DMS 273 treated with DMSO at 0.1 percent for 48 hours (cell line): Measurements from ENCODE around the gene TEX22.

ENCODE experiments used
- DNase-seq: peaks from one replicate; lab custom pipeline; 2025; lab: John Stamatoyannopoulos, UW

Gene TEX22

DNA sequence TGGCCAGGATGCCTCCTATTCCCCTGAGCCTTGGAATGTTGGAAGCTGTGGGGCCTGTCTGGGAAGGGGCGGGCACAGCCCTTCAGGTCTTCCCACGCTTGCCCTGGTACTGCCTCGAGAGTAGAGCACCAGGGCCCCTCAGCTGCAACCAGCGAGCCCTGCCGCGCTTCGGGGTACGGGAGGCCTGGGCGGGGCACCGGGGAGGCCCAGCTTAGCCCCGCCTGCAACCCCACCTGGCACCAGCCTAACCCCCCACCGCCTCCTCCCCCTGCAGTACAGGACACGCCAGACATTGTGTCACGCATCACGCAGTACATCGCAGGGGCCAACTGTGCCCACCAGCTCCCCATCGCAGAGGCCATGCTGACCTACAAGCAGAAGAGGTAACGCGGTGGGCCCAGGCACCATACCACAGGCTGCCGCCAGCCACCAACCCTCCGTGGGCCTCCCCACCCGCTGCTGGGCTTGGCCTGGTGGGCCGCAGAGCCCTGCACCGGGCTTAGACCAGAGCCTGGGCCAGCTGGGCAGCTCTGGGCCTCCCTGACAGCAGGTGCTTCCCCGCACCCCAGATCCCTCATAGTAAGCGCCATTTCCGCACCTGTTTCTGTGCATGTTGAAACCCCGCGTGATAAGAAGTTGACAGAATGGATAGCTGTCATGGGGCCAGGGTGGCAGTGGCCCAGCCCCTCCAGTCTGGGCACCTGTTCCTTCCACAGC is 13.6 kb upstream of the TEX22 start:
- DNase-seq = no peak

DNA sequence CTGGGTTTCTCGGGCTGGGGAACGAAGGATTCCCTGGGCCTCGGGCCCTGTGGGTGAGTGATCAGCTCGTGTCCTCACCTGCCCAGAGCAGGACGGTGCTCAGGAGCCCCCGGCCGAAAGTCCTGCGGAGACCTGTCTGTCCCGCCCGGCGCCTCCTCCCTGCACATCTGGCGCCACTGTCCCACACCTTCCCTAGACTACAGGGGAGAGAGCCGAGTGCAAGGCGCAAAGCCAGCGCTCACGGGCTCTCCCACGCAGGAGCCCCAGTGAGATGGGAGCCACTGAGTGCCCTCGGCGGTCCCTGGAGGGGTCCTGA is 13.1 kb upstream of the TEX22 start:
- no peak for DNase-seq

DNA sequence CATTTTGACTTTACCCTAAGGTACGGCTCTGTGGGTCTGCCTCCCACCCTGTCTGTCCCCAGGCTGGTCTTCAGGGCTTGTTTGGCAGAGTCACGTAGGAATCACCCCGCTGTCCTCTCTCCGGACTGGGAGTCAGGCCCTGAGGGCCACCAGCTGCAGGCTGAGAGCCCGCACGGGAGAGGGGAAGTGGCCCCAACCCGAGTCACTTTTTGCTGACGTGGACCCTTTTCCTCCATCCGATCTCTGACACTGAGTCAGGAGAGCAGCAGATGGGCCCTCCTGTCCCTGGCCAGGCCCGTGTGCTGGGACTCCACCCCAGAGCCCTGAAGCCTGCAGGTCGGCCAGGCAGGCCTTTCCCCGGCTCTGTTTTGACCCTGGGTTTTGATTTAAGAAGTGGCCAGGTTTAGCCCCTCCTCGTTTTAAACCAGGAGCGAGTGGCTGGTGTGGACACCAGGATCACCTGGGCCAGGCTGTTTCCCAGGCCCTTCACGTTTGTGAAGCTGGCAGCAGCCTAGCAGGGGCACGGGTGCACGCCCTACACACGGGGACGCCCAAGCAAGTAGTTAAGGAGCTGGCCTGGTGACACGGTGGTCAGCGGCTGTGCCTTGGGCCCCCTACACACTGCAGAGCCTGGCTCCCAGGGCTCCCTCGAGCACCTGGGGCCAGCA is 12.5 kb upstream of the TEX22 start:
- DNase-seq = no peak

DNA sequence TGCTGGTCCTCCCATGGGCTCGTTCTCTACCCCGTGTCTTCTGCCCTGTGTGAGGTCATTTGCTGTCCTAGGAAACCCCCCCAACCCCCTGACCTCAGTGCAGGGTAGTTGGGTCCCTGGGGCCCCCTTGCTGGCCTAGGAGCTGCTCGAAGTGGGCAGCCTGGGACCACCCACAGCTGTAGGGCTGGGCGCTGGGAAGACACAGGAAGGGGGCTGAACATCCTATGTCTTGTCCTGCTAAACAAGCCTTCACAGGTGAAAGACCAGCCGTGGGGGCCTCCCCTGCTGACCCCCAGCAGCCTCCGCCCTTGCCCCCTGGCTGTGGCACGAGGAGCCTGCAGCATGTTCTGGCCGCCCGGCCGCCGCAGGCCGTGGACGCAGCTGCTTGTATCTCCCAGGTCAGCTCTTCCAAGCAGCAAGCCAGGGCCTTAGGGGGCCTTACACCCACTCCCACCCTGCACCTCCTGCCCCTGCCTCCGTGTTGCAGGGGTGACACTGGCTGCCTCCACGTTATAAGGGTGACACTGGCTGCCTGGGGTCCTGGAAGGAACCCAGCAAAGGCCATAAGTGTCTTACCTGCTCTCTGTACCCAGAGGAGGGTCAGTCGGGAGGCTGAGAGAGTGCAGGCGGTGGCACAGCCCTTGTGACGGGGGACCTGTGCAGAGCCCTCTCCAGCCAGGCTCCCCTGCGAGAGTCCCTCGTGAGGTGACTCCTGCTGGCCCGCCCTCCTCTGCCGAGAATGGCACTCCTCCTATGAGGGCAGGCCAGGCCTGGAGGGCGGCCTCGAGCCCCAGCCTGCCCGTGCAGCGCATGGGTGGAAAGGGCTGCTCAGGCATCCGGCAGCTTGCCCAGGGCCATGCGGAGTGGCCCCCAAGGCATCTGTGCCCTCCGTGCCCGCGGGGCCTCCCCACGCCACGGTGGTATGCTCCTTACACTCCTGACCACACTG is 11.5 kb upstream of the TEX22 start:
- no peak for DNase-seq

DNA sequence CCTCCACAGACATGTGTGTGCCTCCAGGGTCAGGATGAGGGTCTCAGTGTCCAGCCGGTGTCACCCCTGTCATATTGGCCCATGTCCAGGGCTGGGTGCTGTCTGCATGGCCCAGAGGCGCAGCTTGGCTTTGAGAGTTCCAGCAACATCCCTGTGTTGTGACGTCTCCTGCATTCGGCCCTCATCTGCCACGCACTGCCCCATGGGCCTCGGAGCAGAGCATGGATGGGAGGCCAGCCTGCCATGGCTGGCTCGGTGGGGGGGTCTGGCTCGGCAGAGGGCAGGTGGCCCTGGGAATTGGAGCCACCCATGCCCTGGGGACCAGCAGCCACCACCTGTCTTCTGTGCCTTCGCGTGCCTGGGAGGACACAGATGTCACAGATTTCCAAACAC is 10.8 kb upstream of the TEX22 start:
- DNase-seq = no peak

DNA sequence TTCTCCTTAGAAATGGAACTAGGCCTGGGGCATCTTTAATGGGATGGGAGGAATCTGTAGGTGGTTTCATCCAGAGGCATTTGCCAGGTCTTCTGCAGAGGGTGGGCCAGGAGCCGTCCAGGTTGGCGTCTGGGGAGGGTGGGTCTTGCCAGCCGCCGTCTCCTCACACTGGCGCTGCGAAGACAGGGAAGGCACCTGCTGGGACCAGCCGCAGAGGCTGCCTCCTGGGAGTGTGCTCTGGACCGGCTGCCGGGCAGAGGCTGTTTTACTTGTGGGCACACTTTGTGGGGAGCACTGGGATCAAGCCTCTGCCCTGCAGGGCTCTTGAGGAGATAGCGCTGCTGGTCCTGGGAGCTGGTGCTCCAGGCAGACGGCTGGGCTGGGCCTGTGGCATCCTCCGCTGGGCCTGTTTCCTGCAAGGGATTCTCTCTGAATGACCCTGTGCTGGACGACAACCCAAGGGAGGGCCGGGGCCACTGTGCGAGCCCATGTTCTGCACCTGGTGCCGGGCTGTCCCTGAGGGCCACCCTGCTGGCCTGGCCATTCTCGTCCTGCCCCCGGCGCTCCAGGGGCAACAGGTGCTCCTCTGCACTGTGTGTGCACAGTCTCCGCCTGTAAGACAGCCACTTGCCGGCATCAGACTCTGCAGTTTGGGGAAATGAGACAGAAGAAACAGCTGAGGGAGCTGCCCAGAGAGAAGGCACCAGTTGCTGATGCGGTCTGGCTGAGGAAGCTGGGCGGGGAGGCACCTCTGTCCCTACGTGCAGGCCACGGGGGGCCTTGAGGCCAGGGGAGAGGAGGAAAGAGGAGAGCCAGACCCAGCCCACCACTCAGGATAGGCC is 10.0 kb upstream of the TEX22 start:
- DNase-seq = no peak

DNA sequence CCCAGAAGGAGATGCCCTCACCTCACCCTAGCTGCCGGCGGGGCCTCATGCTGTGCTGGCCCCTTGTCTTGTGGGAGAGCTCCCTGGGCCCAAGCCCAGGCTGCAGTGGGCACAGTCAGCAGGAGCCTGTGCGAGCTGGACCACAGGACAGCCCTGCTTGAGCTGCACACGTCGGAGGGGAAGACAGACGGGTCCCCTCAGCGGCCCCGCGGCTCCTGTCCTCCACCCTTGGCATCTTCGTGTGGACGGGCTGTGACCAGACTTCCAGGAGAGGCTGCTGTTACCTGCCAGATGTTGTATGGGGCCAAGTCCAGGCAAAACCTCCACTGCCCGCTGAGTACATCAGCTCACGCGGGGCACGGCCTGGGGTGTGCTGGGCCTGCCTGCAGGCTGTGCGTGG is 9.4 kb upstream of the TEX22 start:
- no peak for DNase-seq

DNA sequence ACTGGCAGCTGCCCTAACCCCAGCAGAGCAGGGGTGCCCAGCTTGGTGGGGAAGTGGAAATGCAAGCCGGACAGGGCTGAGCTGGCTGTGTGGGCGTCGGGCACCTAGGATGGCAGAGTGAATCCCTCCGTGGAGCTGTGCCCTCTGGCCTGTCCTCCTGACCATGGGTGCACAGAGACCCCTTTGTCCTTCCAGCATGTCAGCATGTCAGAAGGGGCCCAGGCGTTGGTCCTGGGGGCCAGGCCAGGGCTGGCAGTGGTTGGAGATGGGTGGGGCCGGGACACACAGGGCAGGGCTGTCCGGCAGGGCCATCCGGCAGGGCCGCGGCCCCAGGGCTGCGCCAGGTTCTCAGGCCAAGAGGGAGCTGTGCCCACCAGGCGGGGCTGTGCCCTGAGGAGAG is 8.8 kb upstream of the TEX22 start:
- no peak for DNase-seq

DNA sequence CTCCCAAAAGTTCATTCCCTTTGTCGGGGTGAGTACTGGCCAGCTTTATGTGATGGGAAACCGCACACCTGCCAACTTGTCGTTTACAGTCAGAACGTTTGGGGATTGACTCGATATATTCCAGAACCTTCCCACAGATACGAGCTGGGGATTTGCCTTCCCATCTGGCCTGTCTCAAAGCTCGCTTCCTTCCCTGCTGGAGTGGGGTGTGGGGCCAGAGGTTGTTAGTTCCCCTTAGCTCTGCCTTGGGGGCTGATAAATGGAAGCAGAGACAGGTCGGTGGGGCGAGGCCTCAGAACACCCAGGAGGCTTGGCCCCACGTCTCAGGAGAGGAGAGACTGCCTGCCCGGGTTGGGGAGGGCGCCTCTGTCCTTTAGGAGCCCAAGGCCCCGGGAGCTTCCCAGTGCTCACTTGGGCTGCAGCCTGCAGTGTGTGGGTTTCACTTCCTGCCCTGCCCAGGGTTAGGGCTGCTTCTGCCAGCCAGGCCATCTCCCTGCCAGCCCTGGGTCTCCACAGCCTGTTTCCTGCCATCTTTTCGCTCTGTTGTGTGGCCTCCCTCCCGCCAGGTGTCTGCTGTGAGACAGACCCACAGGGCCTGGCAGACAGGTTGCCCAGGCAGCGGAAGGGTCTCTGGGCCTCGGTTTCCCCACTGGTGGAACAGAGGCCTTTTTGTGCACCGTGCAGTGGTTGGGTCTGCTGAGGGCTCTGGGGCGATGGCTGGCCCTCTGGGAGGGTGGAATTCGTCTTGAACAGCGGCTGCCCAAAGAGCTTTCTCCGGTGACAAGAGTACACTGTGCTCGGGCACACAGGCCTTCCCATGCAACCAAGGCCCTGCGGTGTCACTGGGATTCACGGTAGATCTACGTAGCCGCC is 8.1 kb upstream of the TEX22 start:
- DNase-seq = no peak

DNA sequence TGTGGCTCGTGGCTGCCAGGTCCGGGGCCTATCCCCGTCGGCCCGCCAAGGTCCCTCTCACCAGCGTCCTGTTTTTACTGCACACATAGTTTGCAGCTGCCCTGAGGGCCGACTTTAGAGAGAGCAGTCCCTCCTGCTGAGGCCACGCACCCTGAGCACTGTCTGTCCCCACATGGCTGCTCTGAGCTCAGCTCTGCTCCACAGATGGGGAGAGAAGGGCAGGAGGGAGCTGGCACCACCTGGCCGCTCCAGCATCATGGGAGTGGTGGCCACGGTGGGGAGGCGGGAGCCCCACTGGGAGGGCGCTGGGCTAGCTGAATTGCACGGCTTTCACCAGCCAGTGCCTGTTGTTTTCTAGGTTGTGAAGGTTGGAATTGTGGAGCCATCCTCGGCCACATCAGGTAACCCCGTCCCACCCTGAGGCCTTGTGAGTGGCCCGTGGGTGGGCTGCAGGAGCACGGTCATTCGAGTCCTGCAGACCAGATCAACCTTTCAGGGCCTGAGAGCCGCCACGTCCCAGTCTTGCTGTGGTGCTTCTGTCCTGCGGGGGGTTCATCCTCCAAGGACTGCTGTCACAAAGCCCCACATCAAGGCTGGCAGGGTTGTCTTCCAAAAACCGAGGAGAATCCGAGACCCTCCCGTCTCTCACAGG is 7.4 kb upstream of the TEX22 start:
- DNase-seq = no peak

DNA sequence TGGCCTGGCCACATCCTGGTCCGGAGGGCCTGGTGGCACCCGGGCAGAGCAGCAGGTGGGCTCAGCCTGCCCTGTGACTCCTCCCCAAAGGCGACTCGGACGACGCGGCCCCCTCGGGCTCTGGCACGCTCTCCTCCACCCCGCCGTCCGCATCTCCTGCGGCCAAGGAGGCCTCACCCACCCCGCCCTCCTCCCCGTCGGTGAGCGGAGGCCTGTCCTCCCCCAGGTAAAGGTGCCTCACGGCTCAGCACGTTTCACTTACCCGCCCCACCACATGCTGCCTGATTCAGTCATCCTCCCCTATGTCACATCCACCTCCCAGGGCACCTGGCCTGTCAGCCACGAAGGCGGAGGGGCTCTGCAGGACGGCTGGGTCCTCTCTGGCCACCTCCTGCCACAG is 6.8 kb upstream of the TEX22 start:
- DNase-seq = no peak

DNA sequence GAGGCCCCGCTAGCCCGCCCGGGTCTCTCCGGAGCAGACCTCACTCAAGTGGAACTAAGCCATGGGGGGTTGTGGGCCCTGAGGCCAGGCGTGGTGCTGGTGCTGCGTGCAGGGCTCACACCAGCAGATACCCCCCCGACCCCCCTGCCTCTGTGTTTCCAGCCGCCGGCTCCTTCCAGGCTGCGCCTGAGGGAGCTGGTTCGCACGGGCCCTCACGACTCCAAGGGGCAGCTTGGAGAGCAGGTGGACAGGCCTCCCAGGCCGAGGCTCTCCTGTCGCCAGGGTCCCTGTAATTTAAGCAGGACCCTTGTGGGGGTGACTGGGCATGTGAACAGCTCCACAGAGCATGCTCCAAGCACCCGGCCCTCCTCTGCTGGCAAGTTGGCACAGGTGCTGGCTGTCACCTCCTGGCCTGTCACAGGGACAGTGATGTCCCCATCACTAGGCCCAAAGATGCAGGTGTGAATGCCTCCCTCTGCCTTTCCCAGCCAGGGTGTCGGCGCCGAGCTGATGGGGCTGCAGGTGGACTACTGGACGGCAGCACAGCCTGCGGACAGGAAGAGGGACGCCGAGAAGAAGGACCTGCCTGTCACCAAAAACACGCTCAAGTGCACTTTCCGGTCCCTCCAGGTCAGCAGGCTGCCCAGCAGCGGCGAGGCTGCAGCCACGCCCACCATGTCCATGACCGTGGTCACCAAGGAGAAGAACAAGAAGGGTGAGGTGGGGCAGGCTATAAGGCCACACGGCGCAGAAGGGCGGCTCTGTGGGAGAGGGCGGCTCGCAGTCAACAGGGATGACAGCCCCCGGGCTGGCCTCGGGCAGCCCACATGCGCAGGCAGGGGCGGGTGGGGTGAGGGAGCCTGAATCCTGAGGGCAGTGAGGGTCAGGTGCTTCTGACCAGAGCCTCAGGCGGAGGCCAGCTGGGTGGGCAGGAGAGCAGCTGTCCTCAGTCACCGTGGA is 5.9 kb upstream of the TEX22 start:
- no peak for DNase-seq

DNA sequence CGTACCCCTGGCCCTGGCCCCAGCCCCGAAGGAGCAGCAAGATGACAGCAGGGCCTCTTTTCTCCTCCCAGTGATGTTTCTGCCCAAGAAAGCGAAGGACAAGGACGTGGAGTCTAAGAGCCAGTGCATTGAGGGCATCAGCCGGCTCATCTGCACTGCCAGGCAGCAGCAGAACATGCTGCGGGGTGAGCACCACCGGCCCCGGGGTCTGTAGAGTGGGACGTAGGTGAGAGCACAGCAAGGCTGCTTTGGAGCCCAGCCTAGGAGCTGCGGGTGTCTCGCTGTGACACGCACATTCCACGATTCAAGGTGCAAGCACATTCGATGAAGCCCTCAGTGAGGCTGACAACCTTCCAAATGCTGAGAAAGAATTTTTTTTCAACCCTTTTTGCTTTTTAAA is 5.2 kb upstream of the TEX22 start:
- DNase-seq = no peak

DNA sequence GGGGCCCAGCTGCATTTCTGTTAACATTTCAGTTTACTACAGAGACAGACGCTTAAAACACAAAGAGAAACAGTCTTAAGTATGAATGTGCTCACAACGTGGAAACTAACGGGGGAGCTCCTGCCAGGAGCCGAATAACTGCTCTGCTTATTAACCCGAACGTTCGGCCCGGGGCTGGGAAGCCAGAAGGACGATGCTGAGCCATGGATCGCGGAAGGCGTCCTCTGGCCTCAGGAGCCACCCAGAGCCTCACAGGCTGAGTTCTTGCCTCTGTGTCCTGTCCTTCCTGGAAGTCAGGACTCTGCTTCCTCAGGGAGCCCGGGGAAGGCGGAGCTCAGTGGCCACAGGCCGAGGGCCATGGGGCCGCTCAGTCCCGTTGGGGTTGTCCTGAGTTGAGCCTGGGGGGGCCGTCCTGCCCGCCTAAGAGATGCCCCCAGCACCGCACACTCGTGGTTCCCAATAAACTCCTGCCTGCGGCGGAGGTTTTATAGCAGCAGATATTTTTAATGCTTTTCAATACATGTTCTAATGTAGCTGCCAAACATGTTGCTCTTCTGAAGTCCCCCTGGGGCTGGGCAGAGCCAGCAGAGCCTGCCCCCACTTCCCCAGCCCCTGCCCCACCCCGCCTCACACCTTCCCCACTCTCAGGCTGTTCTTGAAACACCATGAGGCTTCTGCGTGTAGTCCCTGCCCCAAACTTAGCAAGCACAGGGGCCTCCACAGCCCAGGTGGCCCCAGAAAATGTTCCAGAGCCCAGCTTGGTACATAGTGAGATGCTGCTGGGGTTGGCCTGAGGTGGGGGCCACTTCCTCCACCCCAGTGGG is 3.4 kb upstream of the TEX22 start:
- DNase-seq = no peak

DNA sequence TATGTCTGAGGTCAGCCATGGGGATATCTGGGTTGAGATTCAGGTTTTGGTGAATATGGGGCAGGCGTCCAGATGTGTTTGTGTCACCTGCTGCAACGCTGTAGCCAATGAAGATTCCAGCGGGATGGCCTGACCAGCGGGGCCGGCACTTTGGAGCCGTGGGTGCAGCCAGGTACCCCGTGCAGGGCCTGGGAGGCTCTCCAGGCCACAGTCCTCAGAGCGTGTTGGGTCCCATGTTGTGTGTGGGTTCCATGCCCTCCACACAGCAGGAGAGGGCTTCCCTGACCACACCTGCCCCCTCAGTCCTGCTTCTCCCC is 2.8 kb upstream of the TEX22 start:
- no peak for DNase-seq

DNA sequence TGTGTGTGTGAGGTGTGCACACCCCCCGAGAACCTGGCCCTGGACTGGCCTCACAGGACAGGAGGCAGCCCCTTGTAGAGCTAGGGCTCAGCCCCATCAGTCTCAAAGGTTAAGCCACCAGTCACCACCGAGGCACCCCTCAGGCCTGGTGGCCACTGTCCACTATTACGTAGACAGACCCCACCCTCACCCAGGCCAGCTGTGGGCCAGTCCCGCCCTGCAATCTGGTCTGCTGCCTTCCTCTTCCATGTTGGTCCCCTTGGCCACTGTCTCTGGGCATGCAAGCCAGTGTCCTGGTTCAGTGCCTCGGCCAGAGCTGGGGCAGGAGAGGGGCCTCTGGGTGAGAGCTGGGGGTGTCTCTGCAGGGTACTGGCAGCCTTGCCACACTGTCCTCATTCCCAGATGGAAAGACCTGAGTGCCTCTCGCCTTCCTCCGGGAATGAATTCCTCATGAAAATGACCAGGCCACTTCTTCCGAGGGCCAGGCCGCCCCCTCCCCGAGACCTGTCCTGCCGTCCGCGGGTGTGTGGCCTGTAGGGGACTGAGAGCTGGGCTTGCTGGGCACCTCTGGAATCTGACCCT is 897 bp upstream of the TEX22 start:
- no peak for DNase-seq

DNA sequence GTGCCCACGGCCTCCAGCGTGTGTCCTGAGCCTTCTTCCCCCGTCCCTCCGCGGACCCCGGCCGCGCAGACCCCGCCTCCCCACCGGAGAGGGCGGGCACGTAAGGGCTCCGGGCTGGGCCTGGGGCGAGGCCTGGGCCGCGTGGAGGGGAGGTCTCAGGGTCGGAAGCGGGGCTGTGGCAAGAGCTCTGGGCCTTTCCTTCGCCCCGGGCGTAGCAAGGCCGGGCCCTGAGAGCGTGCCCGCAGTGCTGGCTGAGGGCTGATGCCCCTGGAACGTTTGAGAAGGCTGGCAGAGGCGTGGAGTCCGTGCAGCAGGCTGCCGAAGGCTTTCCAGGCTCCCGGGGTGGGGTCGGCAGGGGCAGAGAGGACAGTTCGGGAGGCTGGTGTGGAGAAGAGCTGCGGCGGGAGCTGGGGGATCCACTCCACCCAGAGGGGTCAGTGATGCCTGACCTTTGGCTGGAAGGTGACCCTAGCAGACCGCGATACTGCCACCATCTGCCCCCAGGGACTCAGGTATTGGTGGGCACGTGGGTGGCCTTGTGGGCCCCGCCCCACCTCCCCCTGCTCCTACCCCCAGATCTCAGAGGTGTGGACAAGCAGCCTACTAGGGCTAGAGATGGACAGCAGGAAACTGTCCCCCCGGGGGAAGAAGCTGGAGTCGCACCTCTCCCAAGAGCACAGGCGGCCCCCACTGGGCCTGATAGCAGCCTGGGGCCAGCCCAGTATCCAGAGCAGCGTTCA is 558 bp downstream of the TEX22 start:
- DNase-seq = no peak

DNA sequence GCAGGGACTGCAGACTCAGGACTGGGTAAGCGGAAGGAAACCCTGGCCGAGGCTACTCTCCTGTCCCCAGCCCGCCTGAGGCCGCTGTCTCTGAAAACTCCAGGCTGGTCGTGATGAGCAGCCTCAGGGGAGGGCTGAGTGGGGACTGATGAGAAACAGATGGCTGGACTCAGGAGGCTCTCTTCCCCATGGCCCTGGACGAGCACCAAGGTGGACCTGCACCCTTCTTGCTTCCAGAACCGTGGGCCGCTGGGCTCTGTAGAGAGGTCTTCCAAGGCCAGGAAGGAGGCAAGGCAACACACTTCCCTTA is 1.1 kb downstream of the TEX22 start:
- DNase-seq = no peak
